H1 (cell line): Measurements from ENCODE around the gene CDKN2B. TPM values are rescaled to one million over a fixed set of nuclear protein-coding genes. Genes with fewer than 3 reads are reported as not detected.

Source experiments
- CTCF ChIA-PET: fragments of 300-600 bp; sonication (Branson Sonifier 250); formaldehyde crosslinking; loops from one replicate; lab custom pipeline; 2021; ENCODE audit not compliant: partially characterized antibody; lab: Charles Lee
- POLR2A ChIA-PET: fragments of 300-600 bp; sonication (Branson Sonifier 250); formaldehyde crosslinking; loops from one replicate; lab custom pipeline; 2021; ENCODE audit warnings: inconsistent platforms; ENCODE audit not compliant: partially characterized antibody; lab: Charles Lee
- DNase-seq, 2 experiments: peaks; one replicate each; pipeline versions ENCODE4 v3.0.0 to v3.0.0-alpha.2; 2010 to 2022; ENCODE audit warnings: low spot score in 2 of 2, low read depth in 1 of 2, mixed read lengths in 1 of 2
- FAIRE-seq: peaks from 2 replicates; lab custom pipeline; 2011; peaks lifted over from hg19 to GRCh38; lab: Jason Lieb, UNC
- H2AFZ ChIP-seq: 2 replicates; pipeline ENCODE4 v1.8.1; 2012; ENCODE audit warnings: low read length, inconsistent platforms
- H2AK5ac ChIP-seq: 2 replicates; pipeline ENCODE4 v1.6.1; 2013; ENCODE audit warnings: low read depth, low read length
- H2BK120ac ChIP-seq: replicated peaks from 2 replicates; pipeline ENCODE3; 2013; ENCODE audit warnings: low read depth, low read length, inconsistent platforms
- H2BK12ac ChIP-seq: 2 replicates; pipeline ENCODE4 v1.6.1; 2013; ENCODE audit warnings: low read depth, low read length
- H2BK15ac ChIP-seq: 2 replicates; pipeline ENCODE4 v1.6.1; 2013; ENCODE audit warnings: low read length
- H2BK20ac ChIP-seq: 2 replicates; pipeline ENCODE4 v1.6.1; 2013; ENCODE audit warnings: low read length
- H2BK5ac ChIP-seq: 2 replicates; pipeline ENCODE4 v1.6.1; 2013; ENCODE audit warnings: low read depth, low read length
- H3K14ac ChIP-seq: 2 replicates; pipeline ENCODE4 v1.6.1; 2013; ENCODE audit warnings: inconsistent platforms; ENCODE audit not compliant: insufficient read length
- H3K18ac ChIP-seq: 2 replicates; pipeline ENCODE4 v1.6.1; 2013; ENCODE audit warnings: low read length; ENCODE audit errors: extremely low read depth
- H3K23ac ChIP-seq: 2 replicates; pipeline ENCODE4 v1.6.1; 2013; ENCODE audit warnings: inconsistent platforms; ENCODE audit not compliant: insufficient read length
- H3K23me2 ChIP-seq: 2 replicates; pipeline ENCODE4 v1.6.1; 2013; ENCODE audit warnings: low read depth, low read length
- H3K27ac ChIP-seq: 2 replicates; pipeline ENCODE4 v1.6.1; 2011; ENCODE audit warnings: low read depth, low read length, inconsistent platforms
- H3K27me3 ChIP-seq, 4 experiments: replicated peaks in 1 of 4; 1 replicate in 1 of 4; 2 replicates in 3 of 4; pipeline versions ENCODE4 v1.6.1 to v1.8.1; 2011 to 2013; ENCODE audit warnings: low read length in 3 of 4, mild to moderate bottlenecking in 3 of 4, inconsistent platforms in 2 of 4, mixed read lengths in 2 of 4, moderate library complexity in 1 of 4; ENCODE audit not compliant: control insufficient read depth in 3 of 4, insufficient read depth in 3 of 4; ENCODE audit errors: extremely low read depth in 1 of 4
- H3K36me3 ChIP-seq, 4 experiments: 2 replicates each; pipeline versions ENCODE4 v1.6.1 to v1.8.1; 2011 to 2013; ENCODE audit warnings: mild to moderate bottlenecking in 4 of 4, low read length in 3 of 4, moderate library complexity in 2 of 4, control low read depth in 1 of 4, inconsistent platforms in 1 of 4; ENCODE audit not compliant: insufficient read depth in 4 of 4, control insufficient read depth in 2 of 4
- H3K4ac ChIP-seq: replicated peaks from 2 replicates; pipeline ENCODE3; 2013; ENCODE audit warnings: low read length, low read depth, mixed read lengths, inconsistent platforms; ENCODE audit not compliant: insufficient read length
- H3K4me1 ChIP-seq, 4 experiments: replicated peaks in 1 of 4; 1 replicate in 1 of 4; 2 replicates in 3 of 4; pipeline versions ENCODE4 v1.6.1 to v1.8.1; 2011 to 2013; ENCODE audit warnings: low read length in 3 of 4, inconsistent platforms in 2 of 4, mixed read lengths in 1 of 4; ENCODE audit not compliant: insufficient read depth in 4 of 4, control insufficient read depth in 3 of 4
- H3K4me2 ChIP-seq, 2 experiments: 2 replicates each; pipeline versions ENCODE4 v1.6.1 to v1.8.1; 2011 to 2013; ENCODE audit warnings: low read depth in 2 of 2, low read length in 2 of 2, control low read depth in 1 of 2, inconsistent platforms in 1 of 2, mild to moderate bottlenecking in 1 of 2; ENCODE audit not compliant: insufficient read depth in 1 of 2
- H3K4me3 ChIP-seq, 4 experiments: fragments of 200-600, 300-600 bp in 1 of 4; sonication (generic), shearing (Covaris generic), sonication (Bioruptor Twin) in 1 of 4; 2 replicates each; pipeline versions ENCODE4 v1.5.1 to v1.8.1; 2011 to 2016; ENCODE audit warnings: low read length in 4 of 4, low read depth in 3 of 4, control low read depth in 2 of 4, inconsistent platforms in 2 of 4, mild to moderate bottlenecking in 2 of 4, mixed read lengths in 1 of 4, moderate library complexity in 1 of 4; ENCODE audit not compliant: insufficient read depth in 2 of 4; ENCODE audit errors: extremely low read depth in 1 of 4
- H3K56ac ChIP-seq: replicated peaks from 2 replicates; pipeline ENCODE3; 2013; ENCODE audit warnings: low read depth, mild to moderate bottlenecking, mixed read lengths, low read length, inconsistent platforms; ENCODE audit not compliant: insufficient read length
- H3K79me1 ChIP-seq: 2 replicates; pipeline ENCODE4 v1.6.1; 2013; ENCODE audit warnings: low read depth, low read length, control low read depth
- H3K79me2 ChIP-seq, 2 experiments: 2 replicates each; pipeline versions ENCODE4 v1.6.1 to v1.8.1; 2012 to 2013; ENCODE audit warnings: low read length in 2 of 2, mild to moderate bottlenecking in 2 of 2, inconsistent platforms in 1 of 2; ENCODE audit not compliant: insufficient read depth in 2 of 2, control insufficient read depth in 1 of 2
- H3K9ac ChIP-seq, 4 experiments: replicated peaks in 1 of 4; 1 replicate in 1 of 4; 2 replicates in 3 of 4; pipeline versions ENCODE4 v1.6.1 to v1.8.1; 2011 to 2013; ENCODE audit warnings: low read depth in 3 of 4, low read length in 3 of 4, control low read depth in 2 of 4, mild to moderate bottlenecking in 2 of 4, moderate library complexity in 2 of 4, inconsistent platforms in 1 of 4; ENCODE audit errors: extremely low read depth in 1 of 4
- H3K9me3 ChIP-seq, 2 experiments: 2 replicates each; pipeline versions ENCODE4 v1.6.1 to v1.8.1; 2012 to 2013; ENCODE audit warnings: mild to moderate bottlenecking in 2 of 2, moderate library complexity in 2 of 2, control low read depth in 1 of 2, inconsistent platforms in 1 of 2, low read depth in 1 of 2, low read length in 1 of 2, mixed read lengths in 1 of 2; ENCODE audit not compliant: insufficient read depth in 2 of 2
- H4K20me1 ChIP-seq, 2 experiments: replicated peaks in 1 of 2; 2 replicates each; pipeline versions ENCODE3 to v1.8.1; 2011 to 2013; ENCODE audit warnings: inconsistent platforms in 2 of 2, low read length in 2 of 2, mild to moderate bottlenecking in 1 of 2; ENCODE audit not compliant: insufficient read depth in 2 of 2, control insufficient read depth in 1 of 2
- H4K5ac ChIP-seq: 2 replicates; pipeline ENCODE4 v1.6.1; 2013; ENCODE audit warnings: low read length, low read depth, mixed read lengths, inconsistent platforms; ENCODE audit not compliant: insufficient read length
- H4K8ac ChIP-seq: 2 replicates; pipeline ENCODE4 v1.8.0; 2013; ENCODE audit warnings: mild to moderate bottlenecking, moderate library complexity, low read length, inconsistent platforms; ENCODE audit not compliant: insufficient read depth; ENCODE audit errors: extremely low read depth
- H4K91ac ChIP-seq: replicated peaks from 2 replicates; pipeline ENCODE3; 2013; ENCODE audit warnings: low read length, mixed read lengths, inconsistent platforms; ENCODE audit not compliant: insufficient read length
- ASH2L ChIP-seq: fragments of 200-600, 300-600 bp; sonication (generic); IDR thresholded peaks from one replicate; pipeline ENCODE4 v1.7.1; 2017; ENCODE audit warnings: low read length
- CEBPB ChIP-seq: IDR thresholded peaks from 2 replicates; pipeline ENCODE4 v1.6.1; 2012; ENCODE audit warnings: low read depth, low read length
- GABPA ChIP-seq: IDR thresholded peaks from 2 replicates; pipeline ENCODE4 v1.6.1; 2011; ENCODE audit warnings: mild to moderate bottlenecking, low read length, moderate library complexity, borderline replicate concordance; ENCODE audit not compliant: insufficient read depth
- GTF2F1 ChIP-seq: IDR thresholded peaks from 2 replicates; pipeline ENCODE4 v1.6.1; 2012; ENCODE audit warnings: low read depth, low read length, improper control_type of control experiment, borderline replicate concordance
- KDM4A ChIP-seq: IDR thresholded peaks from one replicate; pipeline ENCODE4 v1.7.1; 2012; ENCODE audit warnings: low read depth, mild to moderate bottlenecking, moderate library complexity, low read length, inconsistent platforms; ENCODE audit not compliant: severe bottlenecking
- KDM5A ChIP-seq: fragments of 200-600 bp; IDR thresholded peaks from 2 replicates; pipeline ENCODE4 v1.7.1; 2012; ENCODE audit warnings: mild to moderate bottlenecking, low read length, inconsistent platforms, mixed read lengths
- MAFK ChIP-seq: IDR thresholded peaks from 2 replicates; pipeline ENCODE4 v1.6.1; 2012; ENCODE audit warnings: low read depth, mild to moderate bottlenecking, improper control_type of control experiment, low read length
- POLR2A ChIP-seq, 2 experiments: IDR thresholded peaks; 1 replicate in 1 of 2; 2 replicates in 1 of 2; pipeline ENCODE4 v1.6.1; 2011; ENCODE audit warnings: low read depth in 2 of 2, low read length in 2 of 2, mild to moderate bottlenecking in 2 of 2; ENCODE audit errors: control extremely low read depth in 1 of 2
- SP2 ChIP-seq: IDR thresholded peaks from 2 replicates; pipeline ENCODE4 v1.6.1; 2012; ENCODE audit warnings: mild to moderate bottlenecking, low read length, inconsistent platforms
- TAF1 ChIP-seq: IDR thresholded peaks from 2 replicates; pipeline ENCODE4 v1.6.1; 2011; ENCODE audit warnings: mild to moderate bottlenecking, low read depth, low read length
- WGBS, 2 experiments: shearing (Covaris generic) in 1 of 2; methylation state at CpG; one replicate each; pipeline versions ENCODE4 v1.1.6 to v1.1.7; 2013 to 2015; ENCODE audit warnings: low lambda C conversion rate in 2 of 2, mixed read lengths in 2 of 2, inconsistent platforms in 1 of 2, low coverage in 1 of 2, missing lambda C conversion rate in 1 of 2; ENCODE audit not compliant: insufficient replicate concordance in 2 of 2, insufficient coverage in 1 of 2, insufficient read length in 1 of 2; ENCODE audit errors: extremely low coverage in 1 of 2, missing lambda C conversion rate in 1 of 2; 5-methylcytosine and 5-hydroxymethylcytosine counted together
- polyA plus RNA-seq, 7 experiments: library from polyadenylated mRNA; depleted of rRNA in 3 of 7; stranded (reverse) in 5 of 7; unstranded in 2 of 7; fragments of >200 nt in 5 of 7; fragments of 200-250 nt in 2 of 7; gene quantifications; 1 replicate in 5 of 7; 2 replicates in 1 of 7; 4 replicates in 1 of 7; pipeline versions ENCODE4 v1.2.1 to v1.2.3, GENCODE V29; 2011 to 2013; ENCODE audit warnings: missing spikeins in 2 of 7, mixed read lengths in 2 of 7
- total RNA-seq: library from RNA; stranded (reverse); fragmentation: NEBNext Ultra II Directional; extraction: Animal tissue kit (Norgen Biotek cat#: 25700); gene quantifications from 2 replicates; pipeline ENCODE4 v1.2.1, GENCODE V29; 2021

Gene CDKN2B
- total and polyA plus RNA-seq, 2 of the 8 experiments (the other 6 are each of a cell fraction or from before 2014, with no cell fraction given) = 0.20 to 0.88 TPM

GRCh38 chr9:21983561-21983935, 25.6 kb downstream of the CDKN2B start:
- Histone ChIP-seq H3K27ac (no peak overlapping the region), H3K79me2 (no peaks in the 10 kb centered on the region), H3K18ac (no peak overlapping the region), H2BK15ac (no peak overlapping the region), H4K91ac (no peak overlapping the region), H3K14ac (no peak overlapping the region), H2BK5ac (no peak overlapping the region), H3K9me3 (no peaks in the 10 kb centered on the region), H2BK120ac (no peak overlapping the region), H3K4ac (no peak overlapping the region), H3K23ac (no peak overlapping the region), H2AK5ac (no peak overlapping the region), H3K36me3 (no peaks in the 10 kb centered on the region), H3K9ac (no peak overlapping the region), H4K20me1 (no peaks in the 10 kb centered on the region), H2BK12ac (no peak overlapping the region), H3K4me1 (no peaks in the 10 kb centered on the region), H3K4me2 (no peak overlapping the region), H3K23me2 (no peaks in the 10 kb centered on the region), H3K79me1 (no peaks in the 10 kb centered on the region), H4K8ac (no peak overlapping the region), H3K56ac (no peak overlapping the region), H2BK20ac (no peak overlapping the region), H3K27me3 (peaks cover 17 to 52% (median 29%) of the 10 kb centered on the region in 4 experiments), H2AFZ (no peak overlapping the region), H3K4me3 (no peak overlapping the region), H4K5ac (no peak overlapping the region)
- FAIRE-seq (no peak), DNase-seq (no peak)
- ChIA-PET POLR2A (no interaction called here), CTCF (interaction anchor here (1.0 to 2.4 kb wide), 5 partner anchors 9 to 136 kb away, joined by 3 to 14 read pairs (median 4); partner anchors contain the start of gene CDKN2B)
- TF ChIP-seq ASH2L = no peak
- TF ChIP-seq GABPA = no peak
- no peak for TF ChIP-seq MAFK
- no peak for TF ChIP-seq KDM5A
- no peak for TF ChIP-seq TAF1
- no peak for TF ChIP-seq POLR2A (IDR thresholded peaks at IDR 0.05; ENCODE audit: control extremely low read depth in 1 of 2, low read depth in 2 of 2, low read length in 2 of 2)
- no peak for TF ChIP-seq KDM4A
- TF ChIP-seq SP2 = no peak
- TF ChIP-seq GTF2F1 = no peak
- no peak for TF ChIP-seq CEBPB
- 75% methylated on average over 1 of the region's 1 CpG; no CpG with 5 or more reads in 1 of the 2 experiments for WGBS, 2 experiments
